Astrocyte of the cerebellum (primary cell): ENCODE measurements around the gene ECE2.
"Not testable (repeated sequence)": the region's sequence is repeated elsewhere in the genome, so short reads cannot be mapped to it uniquely, and the experiment has no call there.

ENCODE experiments used
- DNase-seq: peaks from one replicate; pipeline ENCODE4 v3.0.0-alpha.2; 2011; ENCODE audit warnings: low read depth
- H3K4me3 ChIP-seq: 2 replicates; pipeline ENCODE4 v1.5.1; 2011; ENCODE audit warnings: mild to moderate bottlenecking, low read depth, low read length, moderate library complexity
- CTCF ChIP-seq: IDR thresholded peaks from 2 replicates; pipeline ENCODE4 v1.5.1; 2012; ENCODE audit warnings: low read length, low read depth, moderate library complexity, mild to moderate bottlenecking; ENCODE audit errors: missing control alignments
- in situ Hi-C: cut with HindIII; loops from 2 replicates; pipeline ENCODE4 v1.10.0; 2017; ENCODE audit warnings: low sequenced_read_pairs

Gene ECE2

GRCh38 chr3:184338511-184338945 is 62.7 kb downstream of the ECE2 start:
- H3K4me3 ChIP-seq, result peak overlapping the region; percentile 57
- in situ Hi-C loops, result no loop called here
- peak; percentile 2 for TF ChIP-seq CTCF
- no peak for DNase-seq

GRCh38 chr3:184339001-184339400 is 63.2 kb downstream of the ECE2 start:
- peak overlapping the region; percentile 57 for H3K4me3 ChIP-seq
- no peak for TF ChIP-seq CTCF
- no peak for DNase-seq
- in situ Hi-C loops, result no loop called here

GRCh38 chr3:184339451-184340135 is 63.8 kb downstream of the ECE2 start:
- DNase-seq, in situ Hi-C loops, H3K4me3 ChIP-seq: not testable (repeated sequence)

GRCh38 chr3:184341925-184342324 is 66.1 kb downstream of the ECE2 start:
- no peak for TF ChIP-seq CTCF
- in situ Hi-C loops, result no loop called here
- no peak overlapping the region for H3K4me3 ChIP-seq
- no peak for DNase-seq
